ENCODE data around the gene GGA1.

Gene GGA1

GRCh38 chr22:37669586-37669985 lies 61.0 kb downstream of the GGA1 start:
- H3K27me3 ChIP-seq (ENCODE audit: control insufficient read depth, insufficient read depth, low read length), result no peaks in the 10 kb centered on the region
- no peak overlapping the region for H3K4me3 ChIP-seq (ENCODE audit: low read depth, low read length)
- H3K9me3 ChIP-seq (ENCODE audit: control insufficient read depth, insufficient read depth, low read length), result no peaks in the 10 kb centered on the region
- no peak overlapping the region for H3K9ac ChIP-seq (ENCODE audit: low read depth, low read length)
- H3K4me1 ChIP-seq (ENCODE audit: control insufficient read depth, insufficient read depth, low read length), result peaks cover 2% of the 10 kb centered on the region; the same call in 1 of the 2 replicates
- H3K27ac ChIP-seq (ENCODE audit: low read depth, low read length), result no peak overlapping the region
- peaks cover 21% of the 10 kb centered on the region for H3K36me3 ChIP-seq (ENCODE audit: control insufficient read depth, insufficient read depth, low read length)

DNA sequence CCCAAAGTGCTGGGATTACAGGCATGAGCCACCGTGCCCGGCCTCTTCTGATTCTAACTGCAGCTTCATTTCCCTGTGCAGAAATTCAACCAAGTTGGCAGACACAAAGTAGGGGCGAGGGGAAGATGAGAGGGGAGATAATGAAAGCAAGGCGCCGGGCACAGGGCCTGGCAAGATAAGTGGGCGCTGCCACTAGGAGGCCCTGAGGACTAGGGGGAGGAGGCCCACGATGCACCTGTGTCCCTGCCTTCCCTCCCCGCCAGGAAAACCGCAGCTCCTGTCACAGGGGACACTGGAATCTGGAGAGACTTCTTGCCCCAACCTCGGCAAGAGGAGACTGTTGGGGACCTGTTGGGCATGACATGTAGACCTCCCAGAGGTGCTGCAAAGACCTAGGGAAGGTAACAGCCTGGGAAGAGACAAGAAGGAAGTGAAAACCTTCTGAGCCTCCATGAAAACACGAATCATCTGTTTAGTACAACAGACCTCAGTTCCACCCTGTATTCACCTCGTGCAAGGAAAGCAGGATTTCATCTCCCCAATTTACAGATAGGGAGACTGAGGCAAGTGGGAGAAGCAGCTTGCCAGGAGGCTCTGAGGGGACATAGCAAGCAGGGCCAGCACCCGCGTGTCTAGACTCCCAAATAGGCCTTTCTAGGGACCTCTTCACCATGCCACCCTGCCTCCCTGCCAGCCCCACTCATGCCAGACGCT lies 63.7 kb downstream of the GGA1 start:
- H3K9ac ChIP-seq (ENCODE audit: low read depth, low read length), result no peak overlapping the region
- H3K36me3 ChIP-seq (ENCODE audit: control insufficient read depth, insufficient read depth, low read length), result no peaks in the 10 kb centered on the region
- H3K27me3 ChIP-seq (ENCODE audit: control insufficient read depth, insufficient read depth, low read length), result no peaks in the 10 kb centered on the region
- no peaks in the 10 kb centered on the region for H3K9me3 ChIP-seq (ENCODE audit: control insufficient read depth, insufficient read depth, low read length)
- H3K4me1 ChIP-seq (ENCODE audit: control insufficient read depth, insufficient read depth, low read length), result peaks cover 8% of the 10 kb centered on the region; the same call in 1 of the 2 replicates
- no peak overlapping the region for H3K4me3 ChIP-seq (ENCODE audit: low read depth, low read length)
- no peak overlapping the region for H3K27ac ChIP-seq (ENCODE audit: low read depth, low read length)

- Histone ChIP-seq H3K27ac (ENCODE audit: low read depth, low read length) (no peak overlapping the region), H3K9ac (ENCODE audit: low read depth, low read length) (no peak overlapping the region), H3K4me3 (ENCODE audit: low read depth, low read length) (no peak overlapping the region), H3K9me3 (ENCODE audit: control insufficient read depth, insufficient read depth, low read length) (no peaks in the 10 kb centered on the region), H3K27me3 (ENCODE audit: control insufficient read depth, insufficient read depth, low read length) (no peaks in the 10 kb centered on the region), H3K36me3 (ENCODE audit: control insufficient read depth, insufficient read depth, low read length) (no peaks in the 10 kb centered on the region), H3K4me1 (ENCODE audit: control insufficient read depth, insufficient read depth, low read length) (0 out of 2 replicates have a peak, but pooled peaks cover 7% of the 10 kb centered on the region)
Measured at GRCh38 chr22:37672920-37673455, 64.4 kb downstream of the GGA1 start.

DNA sequence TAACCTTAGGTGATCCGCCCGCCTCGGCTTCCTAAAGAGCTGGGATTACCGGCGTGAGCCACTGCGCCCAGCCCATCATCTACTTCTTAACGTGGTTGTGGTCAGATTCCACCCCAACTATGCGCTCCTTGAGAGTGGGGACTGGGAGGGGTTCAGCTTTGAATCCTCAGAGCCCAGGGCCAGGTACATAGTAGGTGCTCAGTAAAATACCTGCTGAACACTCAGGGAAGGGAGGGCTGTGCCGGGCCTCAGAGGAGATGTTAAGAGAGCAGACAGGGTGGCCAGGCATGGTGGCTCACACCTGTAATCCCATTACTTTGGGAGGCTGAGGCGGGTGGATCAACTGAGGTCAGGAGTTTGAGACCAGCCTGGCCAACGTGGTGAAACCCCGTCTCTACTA lies 65.6 kb downstream of the GGA1 start:
- Histone ChIP-seq H3K27ac (ENCODE audit: low read depth, low read length) (no peak overlapping the region), H3K4me1 (ENCODE audit: control insufficient read depth, insufficient read depth, low read length) (0 out of 2 replicates have a peak, but pooled peaks cover 7% of the 10 kb centered on the region), H3K9ac (ENCODE audit: low read depth, low read length) (no peak overlapping the region)

GRCh38 chr22:37674951-37675929 lies 66.6 kb downstream of the GGA1 start, which contains the start of gene LGALS1:
Gene LGALS1, plus strand, starts transcription at chr22:37675636. Its CDS starts 67 bp downstream, at chr22:37675703.
- Histone ChIP-seq H3K36me3 (ENCODE audit: control insufficient read depth, insufficient read depth, low read length) (no peaks in the 10 kb centered on the region), H3K27me3 (ENCODE audit: control insufficient read depth, insufficient read depth, low read length) (no peaks in the 10 kb centered on the region), H3K4me3 (ENCODE audit: low read depth, low read length) (peak within 1 kb of the TSS; percentile 67), H3K9ac (ENCODE audit: low read depth, low read length) (no peak within 1 kb of the TSS), H3K4me1 (ENCODE audit: control insufficient read depth, insufficient read depth, low read length) (0 out of 2 replicates have a peak, but pooled peaks cover 7% of the 10 kb centered on the region), H3K27ac (ENCODE audit: low read depth, low read length) (peak within 1 kb of the TSS; percentile 70), H3K9me3 (ENCODE audit: control insufficient read depth, insufficient read depth, low read length) (no peaks in the 10 kb centered on the region)

More for the DNA sequence above, 65.6 kb downstream of the GGA1 start:
- Histone ChIP-seq H3K36me3 (ENCODE audit: control insufficient read depth, insufficient read depth, low read length) (no peaks in the 10 kb centered on the region), H3K9me3 (ENCODE audit: control insufficient read depth, insufficient read depth, low read length) (no peaks in the 10 kb centered on the region), H3K4me3 (ENCODE audit: low read depth, low read length) (no peak overlapping the region), H3K27me3 (ENCODE audit: control insufficient read depth, insufficient read depth, low read length) (no peaks in the 10 kb centered on the region)

DNA sequence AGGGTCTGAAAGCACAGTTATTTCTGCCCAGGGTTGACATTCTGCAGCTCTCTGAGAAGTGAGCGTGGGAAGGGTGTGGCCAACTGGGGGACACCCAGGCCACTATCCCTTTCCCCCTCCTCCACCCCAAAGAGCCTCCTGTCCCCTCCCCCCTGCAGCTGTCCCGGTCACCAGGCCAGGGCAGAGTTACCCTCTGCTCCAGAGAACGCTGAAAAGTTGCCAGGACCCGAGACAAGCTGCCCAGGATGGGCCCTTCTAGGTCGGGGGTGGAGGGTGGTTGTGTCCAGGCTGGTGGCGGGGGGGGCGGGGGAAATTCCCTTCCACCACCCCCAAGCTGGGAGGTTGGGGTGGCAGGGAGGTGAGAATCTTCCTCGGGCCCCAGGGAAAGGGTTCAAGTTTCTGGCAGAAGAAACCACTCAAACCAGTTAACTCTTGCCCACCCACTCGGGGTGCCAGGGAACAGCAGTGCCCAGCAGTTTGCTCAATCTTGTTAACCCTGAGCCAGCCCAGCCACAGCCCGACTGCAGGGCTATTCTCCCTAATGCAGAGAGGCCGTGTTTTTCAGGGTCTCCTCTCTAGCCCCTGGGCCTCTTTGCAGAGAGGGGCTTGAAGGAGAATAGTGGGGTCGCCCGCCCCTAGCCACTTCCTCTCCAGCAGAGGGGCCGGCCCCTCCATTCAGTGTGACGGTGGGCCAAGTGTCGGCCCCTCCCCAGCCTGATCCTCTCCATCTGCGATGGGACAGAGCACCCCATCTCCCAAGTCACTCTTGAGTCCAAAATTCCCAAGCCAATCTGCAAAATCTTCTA lies 67.5 kb downstream of the GGA1 start:
- Histone ChIP-seq H3K27ac (ENCODE audit: low read depth, low read length) (peak overlapping the region; percentile 70), H3K4me1 (ENCODE audit: control insufficient read depth, insufficient read depth, low read length) (0 out of 2 replicates have a peak, but pooled peaks cover 7% of the 10 kb centered on the region), H3K36me3 (ENCODE audit: control insufficient read depth, insufficient read depth, low read length) (no peaks in the 10 kb centered on the region), H3K9ac (ENCODE audit: low read depth, low read length) (no peak overlapping the region), H3K4me3 (ENCODE audit: low read depth, low read length) (peak overlapping the region; percentile 67), H3K9me3 (ENCODE audit: control insufficient read depth, insufficient read depth, low read length) (no peaks in the 10 kb centered on the region), H3K27me3 (ENCODE audit: control insufficient read depth, insufficient read depth, low read length) (no peaks in the 10 kb centered on the region)

DNA sequence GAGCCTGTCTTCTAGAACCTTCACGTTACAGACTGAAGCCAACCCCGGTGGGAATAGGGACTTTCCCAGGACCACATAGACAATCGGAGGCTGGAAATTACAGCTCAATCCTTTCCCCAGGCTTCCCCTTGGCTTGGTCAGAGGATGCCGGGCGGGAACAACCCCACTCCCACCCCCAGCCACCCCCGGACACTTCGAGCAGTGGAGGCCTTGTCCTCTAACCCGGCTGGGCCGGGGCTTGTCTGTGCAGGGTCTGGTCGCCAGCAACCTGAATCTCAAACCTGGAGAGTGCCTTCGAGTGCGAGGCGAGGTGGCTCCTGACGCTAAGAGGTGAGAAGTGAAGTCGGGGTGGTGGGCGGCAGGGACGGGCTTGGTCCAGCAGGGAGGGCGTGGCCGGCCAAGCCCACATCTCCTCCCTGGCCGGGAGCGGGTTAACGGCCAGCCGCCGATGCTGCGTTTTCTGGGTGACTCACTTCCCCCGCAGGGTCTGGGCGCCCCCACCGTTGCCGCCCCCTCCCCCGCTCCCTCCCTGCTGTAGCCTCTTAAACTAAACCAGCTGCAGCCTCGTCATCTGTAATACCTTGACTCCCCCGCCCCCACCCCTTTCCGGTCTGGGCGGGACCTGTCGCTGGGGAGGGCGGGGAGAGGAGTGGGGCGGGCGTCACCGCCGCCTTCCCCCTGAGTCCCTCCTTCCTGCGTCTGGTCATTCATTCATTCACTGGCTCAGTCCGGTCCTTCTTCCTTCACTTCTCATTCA lies 68.3 kb downstream of the GGA1 start:
- Histone ChIP-seq H3K27ac (ENCODE audit: low read depth, low read length) (peak overlapping the region; percentile 70), H3K9ac (ENCODE audit: low read depth, low read length) (no peak overlapping the region), H3K4me1 (ENCODE audit: control insufficient read depth, insufficient read depth, low read length) (0 out of 2 replicates have a peak, but pooled peaks cover 7% of the 10 kb centered on the region), H3K36me3 (ENCODE audit: control insufficient read depth, insufficient read depth, low read length) (no peaks in the 10 kb centered on the region), H3K4me3 (ENCODE audit: low read depth, low read length) (peak overlapping the region; percentile 67), H3K27me3 (ENCODE audit: control insufficient read depth, insufficient read depth, low read length) (no peaks in the 10 kb centered on the region), H3K9me3 (ENCODE audit: control insufficient read depth, insufficient read depth, low read length) (no peaks in the 10 kb centered on the region)

- Histone ChIP-seq H3K4me3 (ENCODE audit: low read depth, low read length) (peak overlapping the region; percentile 67), H3K9me3 (ENCODE audit: control insufficient read depth, insufficient read depth, low read length) (no peaks in the 10 kb centered on the region), H3K27ac (ENCODE audit: low read depth, low read length) (peak overlapping the region; percentile 70), H3K9ac (ENCODE audit: low read depth, low read length) (no peak overlapping the region), H3K36me3 (ENCODE audit: control insufficient read depth, insufficient read depth, low read length) (no peaks in the 10 kb centered on the region), H3K4me1 (ENCODE audit: control insufficient read depth, insufficient read depth, low read length) (0 out of 2 replicates have a peak, but pooled peaks cover 7% of the 10 kb centered on the region), H3K27me3 (ENCODE audit: control insufficient read depth, insufficient read depth, low read length) (no peaks in the 10 kb centered on the region)
Measured at GRCh38 chr22:37677493-37677974, 68.9 kb downstream of the GGA1 start.

DNA sequence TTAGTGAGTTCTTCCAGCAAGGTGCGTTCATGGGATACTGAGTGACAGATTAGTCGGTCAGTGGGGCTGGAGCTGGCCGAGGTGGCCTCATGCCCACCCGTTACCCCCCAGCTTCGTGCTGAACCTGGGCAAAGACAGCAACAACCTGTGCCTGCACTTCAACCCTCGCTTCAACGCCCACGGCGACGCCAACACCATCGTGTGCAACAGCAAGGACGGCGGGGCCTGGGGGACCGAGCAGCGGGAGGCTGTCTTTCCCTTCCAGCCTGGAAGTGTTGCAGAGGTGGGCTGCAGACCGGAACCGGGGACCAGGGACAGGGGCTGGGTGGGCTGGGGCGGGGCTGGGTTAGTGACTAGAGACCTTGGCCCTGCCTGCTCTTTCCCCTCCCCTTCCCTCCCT lies 69.7 kb downstream of the GGA1 start:
- Histone ChIP-seq H3K27ac (ENCODE audit: low read depth, low read length) (no peak overlapping the region), H3K9me3 (ENCODE audit: control insufficient read depth, insufficient read depth, low read length) (no peaks in the 10 kb centered on the region), H3K4me3 (ENCODE audit: low read depth, low read length) (no peak overlapping the region), H3K9ac (ENCODE audit: low read depth, low read length) (no peak overlapping the region), H3K4me1 (ENCODE audit: control insufficient read depth, insufficient read depth, low read length) (0 out of 2 replicates have a peak, but pooled peaks cover 7% of the 10 kb centered on the region), H3K27me3 (ENCODE audit: control insufficient read depth, insufficient read depth, low read length) (no peaks in the 10 kb centered on the region), H3K36me3 (ENCODE audit: control insufficient read depth, insufficient read depth, low read length) (no peaks in the 10 kb centered on the region)
